GM21360 (cell line): ENCODE measurements around the gene GALNT17.

Experiments used
- ATAC-seq: cut with Tn5 transposase; IDR thresholded peaks from one replicate; pipeline ENCODE4 v1.9.1; 2021; ENCODE audit warnings: mild to moderate bottlenecking, moderate library complexity; ENCODE audit not compliant: unreplicated experiment

Gene GALNT17

GRCh38 chr7:71488308-71488707 lies 356.4 kb downstream of the GALNT17 start:
- no peak for ATAC-seq

GRCh38 chr7:71491336-71491735 lies 359.4 kb downstream of the GALNT17 start:
- ATAC-seq: no peak

- ATAC-seq: no peak
Measured at GRCh38 chr7:71495828-71496227, 363.9 kb downstream of the GALNT17 start.

GRCh38 chr7:71497256-71497946 lies 365.5 kb downstream of the GALNT17 start:
- ATAC-seq: no peak

GRCh38 chr7:71498381-71498780 lies 366.4 kb downstream of the GALNT17 start:
- no peak for ATAC-seq

GRCh38 chr7:71504697-71505441 lies 372.9 kb downstream of the GALNT17 start:
- no peak for ATAC-seq

- ATAC-seq: no peak
Measured at GRCh38 chr7:71506822-71507221, 374.9 kb downstream of the GALNT17 start.

- ATAC-seq: no peak
Measured at GRCh38 chr7:71507680-71508602, 376.0 kb downstream of the GALNT17 start.

- no peak for ATAC-seq
Measured at GRCh38 chr7:71509381-71509780, 377.4 kb downstream of the GALNT17 start.

- ATAC-seq: no peak
Measured at GRCh38 chr7:71511361-71511807, 379.4 kb downstream of the GALNT17 start.

- ATAC-seq: no peak
Measured at GRCh38 chr7:71517940-71518699, 386.2 kb downstream of the GALNT17 start.

- no peak for ATAC-seq
Measured at GRCh38 chr7:71518880-71519279, 386.9 kb downstream of the GALNT17 start.

- no peak for ATAC-seq
Measured at GRCh38 chr7:71521506-71521905, 389.6 kb downstream of the GALNT17 start.

- no peak for ATAC-seq
Measured at GRCh38 chr7:71526106-71526505, 394.2 kb downstream of the GALNT17 start.

GRCh38 chr7:71527213-71527612 lies 395.3 kb downstream of the GALNT17 start:
- no peak for ATAC-seq

GRCh38 chr7:71535616-71536015 lies 403.7 kb downstream of the GALNT17 start:
- no peak for ATAC-seq

GRCh38 chr7:71538210-71538609 lies 406.3 kb downstream of the GALNT17 start:
- no peak for ATAC-seq

- no peak for ATAC-seq
Measured at GRCh38 chr7:71539615-71540014, 407.7 kb downstream of the GALNT17 start.

GRCh38 chr7:71541707-71542353 lies 409.9 kb downstream of the GALNT17 start:
- ATAC-seq: no peak

- no peak for ATAC-seq
Measured at GRCh38 chr7:71543396-71543795, 411.5 kb downstream of the GALNT17 start.
